Activated T-helper 1 cell treated with anti-CD3 and anti-CD28 coated beads, Interleukin-2, amount 50 U/mL, for 16 hours (primary cell): Measurements from ENCODE around the gene ZNF263.
"Not testable (repeated sequence)": the region's sequence is repeated elsewhere in the genome, so short reads cannot be mapped to it uniquely, and the experiment has no call there.

Source experiments
- DNase-seq, 2 donors: peaks; one replicate each; pipeline ENCODE4 v3.0.0-alpha.2; 2020; ENCODE audit warnings: low read depth in 1 of 2, low spot score in 1 of 2

Gene ZNF263

DNA sequence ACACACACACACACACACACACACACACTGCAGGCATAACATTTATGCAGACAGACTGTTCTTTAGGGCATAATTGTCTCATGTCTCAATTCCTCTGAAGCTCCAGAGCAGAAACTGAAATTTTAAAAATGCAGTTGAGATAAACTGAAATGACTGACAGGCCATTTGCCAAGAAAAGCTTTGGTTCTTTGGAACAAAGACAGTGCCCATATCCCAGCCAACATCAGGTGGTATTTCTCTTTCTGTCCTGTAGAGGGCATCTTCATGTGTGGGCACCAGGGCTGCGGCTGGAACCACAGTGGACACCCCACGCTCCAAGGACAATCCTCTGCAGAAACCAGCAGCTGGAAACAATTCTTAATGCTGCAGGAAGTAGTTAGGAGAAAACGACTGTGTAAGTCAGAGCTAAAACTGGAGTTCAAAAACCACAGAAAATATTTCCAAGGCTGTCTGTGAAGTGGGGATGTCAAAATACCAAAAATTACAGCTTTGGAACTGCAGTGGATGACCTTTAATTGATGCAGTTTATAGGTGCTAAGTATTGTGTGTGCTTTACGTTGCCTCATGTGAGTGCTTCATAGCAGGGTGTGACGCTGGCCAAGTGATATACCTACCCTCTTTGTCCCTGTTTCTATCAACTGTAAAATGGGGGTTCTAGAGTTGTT lies 16.3 kb upstream of the ZNF263 start:
- no peak for DNase-seq

DNA sequence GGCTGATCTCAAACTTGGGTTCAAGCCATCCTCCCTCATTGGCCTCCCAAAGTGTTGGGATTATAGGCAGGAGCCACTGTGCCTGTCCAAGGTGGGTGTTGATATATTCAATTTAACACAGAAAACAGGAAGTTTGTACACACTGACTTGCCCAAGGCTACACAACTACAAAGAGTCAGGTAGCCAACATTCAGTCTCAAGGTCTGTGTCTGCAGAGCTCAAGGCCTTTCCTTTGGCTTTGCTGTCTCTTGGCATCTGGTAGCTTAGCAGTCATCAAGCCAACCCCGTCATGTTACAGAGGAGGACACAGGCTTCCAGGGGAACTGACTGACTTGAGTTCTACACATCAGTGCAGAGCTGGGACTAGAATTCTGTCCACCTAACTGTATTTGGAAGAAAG lies 15.0 kb upstream of the ZNF263 start:
- no peak for DNase-seq

DNA sequence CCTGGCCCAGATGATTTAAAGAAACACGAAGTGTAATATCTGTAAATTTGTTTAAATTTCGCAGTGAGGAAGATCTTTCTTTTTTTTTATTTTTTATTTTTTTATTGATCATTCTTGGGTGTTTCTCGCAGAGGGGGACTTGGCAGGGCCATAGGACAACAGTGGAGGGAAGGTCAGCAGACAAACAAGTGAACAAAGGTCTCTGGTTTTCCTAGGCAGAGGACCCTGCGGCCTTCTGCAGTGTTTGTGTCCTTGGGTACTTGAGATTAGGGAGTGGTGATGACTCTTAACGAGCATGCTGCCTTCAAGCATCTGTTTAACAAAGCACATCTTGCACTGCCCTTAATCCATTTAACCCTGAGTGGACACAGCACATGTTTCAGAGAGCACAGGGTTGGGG lies 12.6 kb upstream of the ZNF263 start:
- DNase-seq, result not testable (repeated sequence)

DNA sequence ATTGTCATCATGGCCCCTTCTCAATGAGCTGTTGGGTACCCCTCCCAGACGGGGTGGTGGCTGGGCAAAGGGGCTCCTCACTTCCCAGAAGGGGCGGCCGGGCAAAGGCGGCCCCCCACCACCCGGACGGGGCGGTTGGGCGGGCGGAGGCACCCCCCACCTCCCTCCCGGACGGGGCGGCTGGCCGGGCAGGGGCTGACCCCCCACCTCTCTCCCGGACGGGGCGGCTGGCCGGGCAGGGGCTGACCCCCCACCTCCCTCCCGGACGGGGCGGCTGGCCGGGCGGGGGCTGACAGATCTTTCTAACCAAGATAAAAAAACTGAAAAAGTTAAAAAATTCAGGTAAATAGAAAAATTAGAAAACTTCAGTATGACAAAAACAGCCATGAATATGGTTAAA lies 12.0 kb upstream of the ZNF263 start:
- DNase-seq, result not testable (repeated sequence)

DNA sequence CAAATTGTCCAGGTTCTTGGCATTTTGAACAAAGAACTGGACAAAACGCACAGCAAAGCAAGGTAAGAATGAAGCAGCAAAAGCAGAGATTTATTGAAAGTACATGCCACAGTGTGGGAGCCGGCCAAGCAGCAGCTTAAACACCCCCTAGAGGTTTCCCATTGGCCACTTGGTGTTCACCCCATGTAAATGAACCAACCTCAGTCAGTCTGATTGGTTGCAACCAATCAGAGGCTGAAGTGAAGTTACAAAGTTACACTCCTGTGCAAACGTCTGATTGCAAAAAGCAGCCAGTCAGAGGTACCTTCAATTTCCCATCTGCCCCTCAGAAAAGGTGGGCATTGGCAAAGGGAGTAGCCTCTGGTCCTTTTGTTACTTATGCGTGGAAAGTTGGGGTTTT lies 8.8 kb upstream of the ZNF263 start:
- DNase-seq, result no peak

DNA sequence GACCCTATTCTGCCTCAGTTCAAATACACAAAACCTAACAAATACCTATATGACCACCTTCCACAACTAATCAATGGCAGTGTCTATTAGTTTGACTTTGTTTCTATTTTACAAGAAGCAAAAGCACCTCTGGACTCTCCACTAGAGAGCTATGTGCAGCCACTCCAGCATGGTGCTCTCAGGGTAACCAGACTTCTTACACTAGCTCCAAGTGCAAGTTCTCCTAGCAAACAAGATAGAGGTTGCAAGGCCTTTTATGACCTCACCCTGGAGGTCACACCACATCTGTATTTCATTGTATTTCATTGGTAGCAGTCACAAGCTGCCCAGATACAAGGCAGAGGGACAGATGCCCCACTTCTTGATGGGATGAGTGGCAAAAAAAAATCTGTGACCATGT lies 8.3 kb upstream of the ZNF263 start:
- no peak for DNase-seq

DNA sequence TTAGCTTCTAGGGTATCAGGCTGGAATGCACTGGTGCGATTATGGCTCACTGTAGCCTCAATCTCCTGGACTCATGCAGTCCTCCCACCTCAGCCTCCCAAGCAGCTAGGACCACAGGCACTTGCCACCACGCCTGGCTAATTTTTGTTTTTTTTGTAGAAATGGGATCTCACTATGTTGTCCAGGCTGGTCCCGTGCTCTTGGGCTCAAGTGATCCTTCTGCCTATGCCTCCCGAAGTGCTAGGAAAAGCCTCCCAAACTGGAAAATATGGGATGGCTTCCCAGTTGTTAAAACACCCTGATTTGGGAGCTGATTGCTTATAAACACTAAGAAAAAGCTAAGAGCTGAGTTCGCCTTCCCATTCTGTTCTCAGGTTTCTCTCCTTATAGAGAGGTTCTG lies 6.6 kb upstream of the ZNF263 start:
- no peak for DNase-seq

DNA sequence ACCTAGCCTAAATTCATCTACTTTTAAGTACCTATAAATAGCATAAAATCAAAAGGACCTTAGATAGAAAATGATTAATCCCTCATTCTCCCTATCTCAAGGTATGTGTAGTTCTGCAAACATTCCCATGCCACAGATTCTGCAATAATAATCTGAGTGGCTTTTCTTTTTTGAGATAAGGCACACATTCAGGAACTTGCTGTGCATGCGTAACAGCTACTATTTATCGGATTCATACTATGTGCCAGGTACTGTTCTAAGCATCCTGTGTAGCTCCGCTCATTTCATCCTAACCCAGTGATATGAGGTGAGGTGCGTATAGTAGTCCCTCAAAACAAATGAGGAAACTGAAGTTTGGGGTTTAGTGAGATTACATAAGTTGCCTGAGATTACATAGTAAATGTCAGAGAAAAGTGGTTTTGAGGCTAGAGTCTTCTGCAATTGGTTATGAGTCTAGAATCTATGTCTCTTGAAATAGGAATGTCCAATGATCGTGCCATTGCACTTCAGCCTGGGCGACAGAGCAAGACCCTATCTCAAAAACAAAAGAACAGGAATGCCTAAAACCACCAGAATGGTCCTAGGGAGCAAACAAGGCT lies 2.0 kb upstream of the ZNF263 start:
- no peak for DNase-seq

DNA sequence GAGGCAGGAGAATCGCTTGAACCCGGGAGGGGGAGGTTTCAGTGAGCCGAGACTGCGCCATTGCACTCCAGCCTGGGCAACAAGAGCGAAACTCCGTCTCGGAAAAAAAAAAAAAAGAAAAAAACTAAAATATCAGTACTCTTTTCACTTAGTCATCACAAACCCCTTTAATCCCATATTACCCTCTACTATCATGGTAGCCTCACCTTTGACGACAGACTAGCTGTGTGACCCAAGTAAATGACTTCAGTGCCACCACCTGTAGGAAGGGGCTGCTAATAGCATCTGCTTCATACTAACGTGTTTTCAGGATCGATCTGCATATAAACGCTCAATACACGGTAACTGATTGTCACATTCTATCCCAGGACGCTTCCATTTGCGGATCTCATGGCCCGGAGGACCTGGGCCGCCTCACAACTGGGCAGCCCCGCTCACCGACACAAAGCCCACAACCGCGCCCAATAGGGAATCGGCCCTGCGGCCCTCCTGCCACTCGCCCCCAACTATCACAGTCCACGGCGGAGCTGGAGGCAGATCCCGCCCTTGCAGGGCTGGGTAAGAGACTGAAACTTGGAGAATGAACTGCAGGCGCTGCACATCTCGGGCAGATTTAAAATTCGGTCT lies 1.1 kb upstream of the ZNF263 start:
- peak in 1 of 2 donors; percentile 9 for DNase-seq

DNA sequence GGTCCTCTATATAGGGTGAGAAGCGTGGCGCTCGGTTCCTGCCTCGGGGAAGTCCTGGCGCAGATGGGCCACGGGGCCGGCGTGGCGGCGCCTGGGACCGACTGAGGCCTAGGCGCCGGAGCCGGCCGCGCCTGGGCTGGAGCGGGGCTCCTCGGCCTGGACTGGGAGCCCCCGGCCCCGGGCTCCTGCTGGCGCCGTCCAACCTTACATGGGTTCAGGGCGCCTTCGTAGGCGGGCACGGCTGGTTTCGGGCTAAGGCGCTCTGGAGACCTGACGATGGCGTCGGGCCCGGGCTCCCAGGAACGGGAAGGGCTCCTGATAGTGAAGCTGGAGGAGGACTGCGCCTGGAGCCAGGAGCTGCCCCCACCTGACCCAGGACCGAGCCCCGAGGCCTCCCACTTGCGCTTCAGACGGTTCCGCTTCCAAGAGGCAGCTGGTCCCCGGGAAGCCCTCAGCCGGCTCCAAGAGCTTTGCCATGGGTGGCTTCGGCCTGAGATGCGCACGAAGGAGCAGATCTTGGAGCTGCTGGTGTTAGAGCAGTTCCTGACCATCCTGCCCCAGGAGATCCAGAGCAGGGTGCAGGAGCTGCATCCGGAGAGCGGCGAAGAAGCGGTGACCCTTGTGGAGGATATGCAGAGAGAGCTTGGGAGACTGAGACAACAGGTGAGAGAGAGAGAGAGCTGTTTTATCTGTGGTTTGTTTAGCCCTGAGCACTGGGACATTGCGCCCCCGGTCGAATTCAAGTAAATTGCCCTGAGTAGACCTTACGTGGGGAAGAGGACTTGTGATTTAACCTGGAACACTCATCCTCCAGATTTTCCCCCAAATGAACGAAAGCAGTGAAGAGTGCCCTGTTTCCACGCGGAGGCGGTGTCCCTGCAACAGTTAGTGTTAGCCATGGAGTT lies 504 bp downstream of the ZNF263 start:
- DNase-seq, result no peak

DNA sequence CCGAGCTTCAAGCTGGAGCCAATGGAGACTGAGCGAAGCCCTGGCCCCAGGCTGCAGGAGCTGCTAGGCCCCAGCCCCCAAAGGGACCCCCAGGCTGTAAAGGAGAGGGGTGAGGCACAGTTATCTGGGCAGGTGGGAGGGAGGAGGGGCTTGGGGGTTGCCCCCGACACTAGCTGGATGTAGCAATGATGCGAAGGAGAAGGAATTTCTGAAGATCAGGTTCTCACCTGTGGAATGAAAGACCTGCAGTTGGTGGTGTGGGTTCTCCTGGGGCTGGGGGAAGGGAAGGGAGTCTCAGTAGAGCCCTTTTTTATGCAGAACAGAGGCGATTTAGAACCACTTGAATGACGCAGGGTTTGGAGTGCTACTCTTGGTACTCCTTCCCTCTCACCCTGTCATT lies 1.8 kb downstream of the ZNF263 start:
- DNase-seq, result no peak

DNA sequence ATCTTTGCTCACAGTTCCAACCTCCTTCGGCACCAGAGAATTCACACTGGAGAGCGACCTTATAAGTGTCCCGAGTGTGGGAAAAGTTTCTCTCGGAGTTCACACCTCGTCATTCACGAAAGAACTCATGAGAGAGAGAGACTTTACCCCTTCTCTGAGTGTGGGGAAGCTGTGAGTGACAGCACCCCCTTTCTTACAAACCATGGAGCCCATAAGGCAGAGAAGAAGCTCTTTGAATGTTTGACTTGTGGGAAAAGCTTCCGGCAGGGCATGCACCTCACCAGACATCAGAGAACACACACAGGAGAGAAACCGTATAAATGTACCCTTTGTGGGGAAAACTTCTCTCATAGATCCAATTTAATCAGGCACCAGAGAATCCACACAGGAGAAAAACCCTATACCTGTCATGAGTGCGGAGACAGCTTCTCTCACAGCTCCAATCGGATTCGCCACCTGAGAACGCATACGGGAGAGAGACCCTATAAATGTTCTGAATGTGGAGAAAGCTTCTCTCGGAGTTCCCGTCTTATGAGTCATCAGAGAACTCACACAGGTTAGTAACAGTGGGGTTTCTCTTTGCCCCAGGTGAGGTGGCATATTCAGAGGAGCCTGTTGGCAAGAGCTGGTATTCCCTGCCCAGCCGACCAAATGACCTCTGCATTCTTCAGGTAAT lies 6.8 kb downstream of the ZNF263 start:
- no peak for DNase-seq

DNA sequence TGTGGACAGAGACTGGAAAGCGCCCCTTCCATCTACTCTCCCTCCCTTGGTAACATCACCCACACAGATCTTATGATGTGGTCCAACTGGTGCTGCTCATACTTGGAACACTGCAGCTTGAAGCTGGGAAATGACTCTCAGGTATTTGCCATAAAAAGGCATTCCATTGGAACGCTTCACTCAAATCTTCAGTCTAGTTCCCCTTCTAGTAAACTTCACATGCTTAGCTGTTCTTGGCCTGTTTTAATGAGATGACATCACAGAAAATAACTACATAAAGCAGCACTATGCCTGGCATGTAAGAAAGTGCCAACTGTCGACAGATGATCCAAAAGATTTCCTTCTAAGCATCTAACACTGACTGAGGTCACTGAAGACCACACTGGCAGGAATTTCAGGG lies 9.3 kb downstream of the ZNF263 start:
- no peak for DNase-seq

DNA sequence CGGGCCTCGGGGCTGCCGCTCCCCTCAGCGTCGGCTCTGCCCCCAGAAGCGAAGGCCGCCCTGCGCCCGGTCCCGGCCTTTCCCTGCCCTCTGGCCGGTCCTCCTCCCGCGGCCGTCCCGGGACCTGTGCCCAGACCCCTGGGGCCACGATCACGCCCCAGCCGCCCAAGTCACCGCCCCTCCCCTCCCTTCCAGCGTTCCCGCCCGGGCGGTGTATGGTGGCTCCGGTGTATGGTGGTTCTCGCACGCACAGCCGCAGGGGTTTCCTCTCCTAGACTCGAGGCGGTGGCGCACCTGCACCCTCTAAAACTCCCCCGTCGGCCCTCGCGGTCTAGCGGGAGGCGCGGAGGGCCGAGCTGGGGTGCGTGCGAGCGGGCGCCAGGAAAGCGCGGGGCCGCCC lies 11.9 kb downstream of the ZNF263 start:
- no peak for DNase-seq

DNA sequence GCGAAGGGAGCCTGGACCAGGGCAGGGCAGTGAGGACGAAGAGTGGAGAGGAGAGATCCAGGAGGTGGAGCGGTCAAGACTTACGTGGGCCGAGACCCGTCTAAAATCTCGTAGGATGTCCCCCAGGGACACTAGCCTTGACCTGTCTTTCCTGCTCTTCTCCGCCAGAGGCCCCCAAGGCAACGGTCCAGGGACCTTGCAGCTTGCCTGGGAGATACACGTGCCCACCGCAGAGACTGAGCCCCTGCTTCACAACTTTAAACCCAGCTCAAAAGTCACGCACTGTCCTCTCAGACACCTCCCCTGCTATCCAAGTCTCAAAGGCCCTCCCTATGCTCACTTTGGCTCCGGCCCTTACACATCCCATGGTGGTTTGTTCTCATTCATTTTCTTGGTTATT lies 12.5 kb downstream of the ZNF263 start:
- no peak for DNase-seq

DNA sequence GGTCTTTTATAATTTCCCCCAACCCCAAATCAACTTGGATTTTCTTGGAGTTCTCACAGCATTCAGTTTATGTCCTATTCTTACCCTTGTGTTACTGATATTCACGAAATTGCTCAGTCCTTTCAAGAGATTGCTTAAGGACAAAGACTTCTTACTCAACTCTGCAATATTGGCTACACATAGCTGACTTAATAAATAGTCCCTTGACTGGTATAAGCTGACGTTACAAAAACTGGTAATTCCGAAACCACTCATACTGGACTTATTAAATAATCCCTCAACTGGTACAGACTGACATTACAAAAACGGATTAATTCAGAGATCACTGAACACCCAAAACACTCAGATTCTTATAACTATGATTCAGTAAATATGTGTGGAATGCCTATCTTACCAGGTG lies 21.1 kb downstream of the ZNF263 start:
- DNase-seq, result no peak

DNA sequence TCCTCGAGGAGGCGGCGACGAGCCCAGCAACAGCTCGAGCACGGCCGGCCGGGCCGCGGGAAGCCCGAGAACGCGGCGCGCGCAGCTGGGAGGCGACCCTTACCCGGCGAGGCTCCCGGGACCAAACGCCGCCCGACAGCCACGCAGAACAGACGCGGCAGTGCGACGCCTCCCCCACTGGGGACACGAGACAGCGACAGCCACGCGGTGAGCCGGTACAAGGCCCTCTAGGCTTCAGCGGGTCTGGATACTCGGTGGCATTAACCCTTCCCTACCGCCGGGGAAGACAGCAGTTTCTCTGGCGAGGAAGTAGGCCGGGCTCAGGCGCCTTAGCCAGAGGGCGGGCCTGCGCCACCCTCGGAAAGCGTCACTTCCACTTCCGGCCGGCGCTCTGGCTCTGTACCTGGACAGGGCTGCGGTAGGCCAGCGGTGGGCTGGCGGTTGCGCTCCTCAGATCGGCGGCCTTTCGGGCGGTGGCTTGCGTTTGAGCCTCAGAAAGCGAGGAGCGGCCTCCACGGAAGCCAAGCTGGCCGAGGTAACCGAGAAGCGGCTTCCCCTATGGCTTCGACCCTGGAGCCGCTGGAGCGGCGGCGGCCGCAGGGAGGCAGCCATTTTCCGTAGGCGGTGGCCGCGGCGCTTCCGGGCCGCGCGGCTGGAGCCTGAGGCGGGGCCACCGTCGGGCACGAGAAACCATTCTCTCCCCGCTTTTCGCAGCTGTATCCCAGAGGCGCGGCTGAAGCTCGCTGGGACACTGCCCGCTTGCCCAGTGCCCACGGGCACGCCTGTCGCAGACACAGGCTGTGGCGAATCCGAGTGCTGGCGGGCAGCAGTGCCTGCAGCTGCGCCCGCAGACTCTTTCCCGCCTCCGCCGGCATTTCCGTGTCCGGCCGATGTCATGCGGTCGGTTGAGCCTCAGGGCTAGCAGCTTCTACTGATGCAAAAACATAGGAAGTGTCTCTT lies 22.1 kb downstream of the ZNF263 start, which contains the start of the genes TIGD7 and ZNF75A:
TIGD7 (minus strand) TSS at position 322 of the 960 bp plus-strand sequence. CDS start 4,816 bp downstream, outside the sequence.
ZNF75A (plus strand) TSS at position 389 of the 960 bp plus-strand sequence. CDS start 2,932 bp downstream, outside the sequence.
- DNase-seq, result peak; percentile 58 to 67

DNA sequence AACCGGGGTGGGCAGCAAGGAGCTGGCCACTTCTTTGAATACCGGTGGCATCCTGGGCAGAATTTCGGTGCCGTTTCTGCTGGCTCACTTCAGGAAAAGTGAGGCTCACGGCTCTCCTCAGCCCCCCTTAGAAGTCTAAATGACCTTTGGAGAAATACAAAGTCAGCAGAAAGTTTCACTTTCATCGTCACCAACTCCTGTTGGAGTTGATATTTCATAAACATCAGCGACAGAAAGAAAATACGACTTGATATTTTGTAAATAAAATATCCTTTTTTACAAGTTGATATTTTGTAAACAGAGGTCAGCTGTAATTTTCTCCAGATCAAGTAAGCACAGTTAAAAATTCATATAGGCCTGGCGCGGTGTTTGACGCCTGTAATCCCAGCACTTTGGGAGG lies 22.8 kb downstream of the ZNF263 start:
- no peak for DNase-seq

DNA sequence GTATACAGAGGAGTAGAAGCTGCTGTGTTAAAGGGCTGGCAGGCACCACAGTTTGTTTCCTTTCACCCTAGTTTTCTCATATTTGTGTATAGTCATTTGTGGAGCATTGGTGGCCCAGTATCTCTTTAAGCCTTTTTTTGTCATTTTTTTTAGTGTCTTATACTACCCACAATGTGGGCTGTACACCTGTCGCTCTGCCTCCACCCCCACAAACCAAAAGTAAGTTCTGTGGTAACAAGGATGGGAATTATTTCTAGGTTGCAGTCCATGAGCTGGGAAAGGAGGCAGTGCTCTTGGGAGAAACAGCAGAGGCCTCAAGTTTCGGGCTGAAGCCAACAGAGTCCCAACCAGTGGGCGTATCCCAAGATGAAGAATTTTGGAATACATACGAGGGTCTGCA lies 28.2 kb downstream of the ZNF263 start:
- no peak for DNase-seq
